PFSK-1 (cell line): ENCODE results near the gene B4GALNT1.

Experiments used
- POLR2AphosphoS5 ChIP-seq: IDR thresholded peaks from 2 replicates; pipeline ENCODE4 v1.6.1; 2012; ENCODE audit warnings: low read depth, mild to moderate bottlenecking, control low read depth, low read length, moderate library complexity
- REST ChIP-seq, 2 experiments: IDR thresholded peaks; 2 replicates each; pipeline versions ENCODE4 v1.6.1 to v1.8.0; 2011 to 2012; ENCODE audit warnings: low read depth in 2 of 2, low read length in 2 of 2, control low read depth in 1 of 2, inconsistent platforms in 1 of 2, mild to moderate bottlenecking in 1 of 2, moderate library complexity in 1 of 2; ENCODE audit not compliant: insufficient read depth in 1 of 2
- TAF1 ChIP-seq: IDR thresholded peaks from 2 replicates; pipeline ENCODE4 v1.6.1; 2012; ENCODE audit warnings: low read length, control low read depth, borderline replicate concordance; ENCODE audit not compliant: insufficient read depth

GRCh38 chr12:57579011-57579410, 54.0 kb downstream of the B4GALNT1 start:
- TF ChIP-seq POLR2AphosphoS5 = no peak
- TF ChIP-seq TAF1 = no peak
- TF ChIP-seq REST (IDR thresholded peaks at IDR 0.05; ENCODE audit: insufficient read depth in 1 of 2, low read depth in 2 of 2, low read length in 2 of 2) = no peak
